Activated T-cell treated with anti-CD3 and anti-CD28 coated beads, Interleukin-2, amount 50 U/mL, for 48 hours (primary cell): Measurements from ENCODE around the gene TNNT3.
"Not testable (repeated sequence)": the region's sequence is repeated elsewhere in the genome, so short reads cannot be mapped to it uniquely, and the experiment has no call there.

Source experiments
- DNase-seq, 2 experiments: peaks; one replicate each; pipeline ENCODE4 v3.0.0-alpha.2; 2020

The TNNT3 gene

DNA sequence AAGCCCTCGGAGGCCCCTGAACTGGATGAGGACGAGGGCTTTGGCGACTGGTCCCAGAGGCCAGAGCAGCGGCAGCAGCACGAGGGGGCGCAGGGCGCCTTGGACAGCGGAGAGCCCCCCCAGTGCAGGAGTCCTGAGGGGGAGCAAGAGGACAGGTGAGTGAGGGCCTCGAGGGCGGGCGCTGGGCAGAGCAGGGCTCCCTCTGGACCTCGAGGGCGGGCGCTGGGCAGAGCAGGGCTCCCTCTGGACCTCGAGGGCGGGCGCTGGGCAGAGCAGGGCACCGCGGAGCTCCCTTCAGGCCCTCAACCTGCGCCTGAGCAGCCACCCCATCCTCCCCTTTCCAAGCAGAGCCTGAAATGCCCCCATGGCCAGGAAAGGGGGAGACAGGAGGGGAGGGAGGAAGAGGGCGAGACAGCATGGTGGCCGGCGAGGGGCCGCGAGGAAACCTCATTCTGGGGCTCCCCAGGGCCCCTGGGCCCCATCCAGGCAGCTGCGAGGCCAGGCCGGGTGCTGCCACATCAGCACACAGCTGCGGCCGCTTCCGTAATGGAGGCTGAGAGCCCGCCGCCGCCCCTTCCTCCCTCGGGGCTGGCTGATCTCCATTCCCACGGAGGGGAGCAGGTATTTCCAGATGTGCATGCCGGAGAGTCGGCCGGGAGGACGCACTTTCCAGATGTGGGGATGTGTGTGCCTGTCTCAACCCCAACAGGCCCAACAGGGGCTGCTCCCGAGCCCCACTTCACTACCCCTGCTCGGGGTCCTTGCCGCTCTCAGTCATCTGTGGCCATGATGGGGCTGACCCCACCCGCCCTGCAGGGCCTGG, 37.9 kb upstream of the TNNT3 start:
- peak in 1 of 2 experiments; percentile 34 for DNase-seq

DNA sequence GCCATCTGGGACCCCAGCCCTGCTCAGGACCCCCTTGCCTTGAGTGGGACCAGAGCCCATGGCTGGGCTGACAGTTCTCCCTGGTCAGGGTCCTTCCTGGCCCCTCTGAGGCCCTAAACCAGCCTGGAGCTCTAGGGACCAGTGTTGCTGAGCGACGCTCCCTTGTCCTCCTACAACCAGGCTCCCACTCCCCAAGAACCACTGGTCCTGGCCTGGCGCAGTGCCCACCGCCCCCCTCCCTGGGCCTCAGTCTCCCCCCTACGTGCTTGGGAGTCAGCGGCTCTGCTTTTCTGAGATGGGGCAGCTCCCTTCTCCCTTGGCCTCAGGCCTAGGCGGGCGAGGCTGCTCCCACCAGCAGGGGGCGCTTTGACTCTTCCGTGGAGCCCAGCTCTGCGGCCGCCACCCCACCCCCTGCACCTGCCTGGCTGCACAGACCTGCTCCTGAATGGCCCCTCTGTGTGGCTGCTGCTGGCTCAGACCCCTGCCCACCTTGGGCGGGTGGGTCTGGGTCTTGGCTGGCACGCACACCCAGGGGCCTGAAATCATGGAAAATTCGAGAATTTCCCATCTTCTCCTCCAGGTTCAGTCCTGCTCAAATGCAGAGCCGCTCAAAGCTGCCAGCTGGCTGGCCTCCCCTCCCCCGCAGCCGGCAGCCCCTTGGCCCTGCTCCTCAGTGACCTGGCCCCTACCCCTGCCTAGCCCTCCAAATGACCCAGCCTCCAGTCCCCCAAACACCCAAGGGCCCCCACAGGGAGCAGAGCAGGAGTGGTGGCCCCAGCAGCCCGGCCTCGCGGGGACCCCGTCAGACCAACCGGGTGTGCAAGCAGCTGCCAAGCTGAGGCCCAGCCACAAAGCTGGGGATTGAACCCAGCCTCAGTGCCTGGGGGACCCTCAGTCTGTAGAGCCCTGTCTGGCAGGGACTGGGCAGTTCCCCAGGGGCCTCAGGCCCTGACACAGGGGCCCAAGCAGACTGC, 37.0 kb upstream of the TNNT3 start:
- peak; percentile 84 to 88 for DNase-seq

DNA sequence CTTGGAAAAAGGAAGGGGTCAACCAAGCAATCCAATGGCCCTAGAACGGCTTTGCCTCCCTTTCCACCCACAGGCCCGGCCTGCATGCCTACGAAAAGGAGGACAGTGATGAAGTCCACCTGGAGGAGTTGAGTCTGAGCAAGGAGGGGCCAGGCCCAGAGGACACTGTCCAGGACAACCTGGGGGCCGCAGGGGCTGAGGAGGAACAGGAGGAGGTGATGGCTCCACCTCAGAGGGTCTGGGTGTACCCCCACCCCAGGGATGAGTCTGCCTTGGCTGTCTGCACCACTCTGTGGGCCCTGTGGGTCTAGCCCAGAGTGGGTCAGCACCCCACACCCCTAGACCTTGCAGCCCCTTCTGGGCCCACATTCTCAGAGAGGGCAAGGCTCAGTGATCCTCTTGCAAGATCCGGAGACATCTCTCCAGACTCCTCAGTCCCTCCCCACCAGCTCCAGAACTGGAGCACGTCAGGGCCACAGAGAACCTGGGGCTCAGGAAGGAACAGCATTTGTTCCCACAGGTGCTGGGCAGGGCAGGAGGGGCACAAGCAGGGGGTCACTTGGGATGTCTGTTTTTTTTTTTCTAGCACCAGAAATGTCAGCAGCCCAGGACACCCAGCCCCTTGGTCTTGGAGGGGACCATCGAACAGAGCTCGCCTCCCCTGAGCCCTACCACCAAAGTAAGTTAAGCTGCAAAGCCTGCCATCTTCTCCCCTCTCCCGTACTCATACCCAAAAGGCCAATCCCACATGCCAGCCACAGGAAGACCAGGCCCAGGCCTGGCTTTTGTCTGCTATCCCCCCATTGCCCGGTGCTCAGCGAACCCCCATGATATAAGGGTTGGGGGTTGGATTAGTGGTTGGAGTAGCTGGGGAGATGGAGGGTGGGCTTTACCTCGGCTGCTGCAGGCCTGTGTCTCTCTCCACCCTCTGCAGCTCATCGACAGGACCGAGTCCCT, 35.9 kb upstream of the TNNT3 start:
- no peak for DNase-seq

DNA sequence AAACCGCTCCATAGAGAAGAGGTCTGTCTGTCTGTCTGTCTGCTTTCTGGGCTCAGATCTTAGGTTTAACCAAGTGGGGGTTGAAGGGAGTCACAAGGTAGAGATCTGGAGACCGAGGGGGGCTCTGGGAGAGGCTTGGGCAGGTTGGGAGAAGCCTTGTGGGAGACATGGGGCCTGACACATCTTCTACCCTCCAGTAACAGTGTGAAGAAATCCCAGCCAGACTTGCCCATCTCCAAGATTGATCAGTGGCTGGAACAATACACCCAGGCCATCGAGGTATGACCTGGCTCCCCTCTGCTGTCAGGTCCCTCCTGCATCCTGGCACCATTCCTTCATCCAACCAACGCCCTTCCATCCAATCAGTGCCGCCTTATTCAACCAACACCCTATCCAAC, 35.2 kb upstream of the TNNT3 start:
- no peak for DNase-seq

DNA sequence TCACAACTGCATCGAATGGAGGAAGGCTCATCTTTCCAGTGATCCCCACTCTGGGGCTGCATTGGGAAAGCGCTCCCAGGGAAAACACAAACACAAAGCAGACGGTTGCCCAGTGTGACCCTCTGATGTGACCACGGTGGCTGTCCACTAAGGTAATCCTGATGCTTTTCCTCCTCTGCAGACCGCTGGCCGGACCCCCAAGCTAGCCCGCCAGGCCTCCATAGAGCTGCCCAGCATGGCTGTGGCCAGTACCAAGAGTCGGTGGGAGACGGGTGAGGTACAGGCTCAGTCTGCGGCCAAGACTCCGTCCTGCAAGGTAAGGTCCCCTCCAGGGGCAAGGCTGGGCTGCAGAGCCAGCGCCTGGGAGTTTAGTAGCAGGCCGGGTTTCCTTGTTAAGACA, 33.0 kb upstream of the TNNT3 start:
- not testable (repeated sequence) for DNase-seq

DNA sequence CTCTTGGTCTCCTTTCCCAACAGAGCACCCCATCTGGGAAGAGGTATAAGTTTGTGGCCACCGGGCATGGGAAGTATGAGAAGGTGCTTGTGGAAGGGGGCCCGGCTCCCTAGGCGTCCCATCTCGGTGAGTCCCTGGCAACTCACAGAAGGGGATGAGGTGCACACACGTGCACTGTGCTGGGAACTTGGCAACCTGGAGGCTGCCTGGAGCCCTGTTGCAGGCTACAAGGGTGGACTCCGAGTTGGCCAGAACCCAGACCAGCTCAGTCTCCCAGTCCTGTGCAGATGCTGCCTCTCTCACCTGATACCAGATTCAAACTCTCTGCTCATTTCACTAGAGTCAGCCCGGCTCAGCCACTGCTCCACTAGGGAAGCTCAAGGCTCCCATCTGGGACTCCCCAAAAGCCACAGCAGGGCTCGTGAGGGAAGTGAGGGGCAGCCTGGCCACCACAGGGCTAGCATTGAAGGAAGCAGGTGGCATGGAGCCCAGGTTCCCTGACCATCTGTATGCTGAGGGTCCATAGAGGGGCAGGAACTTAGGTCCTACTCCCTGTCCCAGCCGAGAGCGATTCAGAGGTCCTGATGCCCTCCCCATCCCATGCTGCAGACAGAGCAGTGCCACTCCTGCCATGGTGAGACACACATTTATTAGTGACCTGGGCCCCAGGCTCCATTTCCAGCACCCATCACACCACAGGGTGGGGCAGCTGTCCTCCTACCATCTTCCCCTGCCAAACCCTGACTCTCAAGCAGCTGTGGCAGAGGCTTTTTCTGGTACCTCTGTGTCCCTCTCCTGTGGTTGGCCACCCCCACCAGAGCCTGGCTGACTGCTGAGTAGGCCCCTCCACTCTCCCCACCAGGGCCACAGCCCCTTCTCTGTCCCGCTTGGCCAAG, 31.8 kb upstream of the TNNT3 start:
- DNase-seq = peak; percentile 22 to 26

DNA sequence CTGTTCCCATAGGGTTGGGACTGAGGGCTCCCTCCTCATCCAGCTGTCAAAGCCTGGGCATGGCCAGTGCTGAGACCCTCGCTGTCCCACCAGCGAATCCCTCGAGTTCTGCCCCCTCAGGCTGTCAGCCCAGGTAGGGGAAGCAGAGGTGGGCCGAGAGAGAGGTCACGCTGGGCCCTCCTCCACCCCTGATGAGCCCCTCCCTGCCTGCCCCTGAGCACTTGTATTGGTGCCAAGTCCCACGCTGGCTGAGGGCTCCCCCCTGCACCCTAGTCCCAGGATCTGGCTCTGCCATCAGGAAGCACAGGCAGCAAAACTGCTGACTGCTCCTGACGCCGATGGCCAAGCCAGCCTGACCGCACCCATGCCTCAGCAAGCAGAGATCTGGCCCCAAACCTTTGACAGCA, 31.2 kb upstream of the TNNT3 start:
- DNase-seq = peak in 1 of 2 experiments; percentile 32

DNA sequence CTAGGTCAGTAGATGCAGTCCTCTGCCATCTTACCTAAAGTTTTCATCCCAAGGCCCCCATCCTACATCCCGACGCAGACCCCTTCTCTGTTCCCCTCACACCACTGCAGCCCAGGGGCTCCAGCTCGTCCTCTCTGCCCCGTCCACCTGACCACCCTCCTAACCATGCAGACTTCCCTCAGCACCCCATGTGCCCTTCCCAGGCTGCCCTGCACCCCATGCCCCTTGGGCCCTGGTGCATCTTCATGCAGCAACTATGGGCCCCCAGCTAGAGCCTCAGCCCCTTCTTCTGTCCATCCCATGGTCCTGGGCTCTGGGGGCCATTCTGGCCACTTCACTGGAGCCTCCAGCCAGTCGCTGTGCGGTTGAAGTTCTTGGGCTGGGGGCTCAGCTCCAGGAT, 30.7 kb upstream of the TNNT3 start:
- DNase-seq = no peak

DNA sequence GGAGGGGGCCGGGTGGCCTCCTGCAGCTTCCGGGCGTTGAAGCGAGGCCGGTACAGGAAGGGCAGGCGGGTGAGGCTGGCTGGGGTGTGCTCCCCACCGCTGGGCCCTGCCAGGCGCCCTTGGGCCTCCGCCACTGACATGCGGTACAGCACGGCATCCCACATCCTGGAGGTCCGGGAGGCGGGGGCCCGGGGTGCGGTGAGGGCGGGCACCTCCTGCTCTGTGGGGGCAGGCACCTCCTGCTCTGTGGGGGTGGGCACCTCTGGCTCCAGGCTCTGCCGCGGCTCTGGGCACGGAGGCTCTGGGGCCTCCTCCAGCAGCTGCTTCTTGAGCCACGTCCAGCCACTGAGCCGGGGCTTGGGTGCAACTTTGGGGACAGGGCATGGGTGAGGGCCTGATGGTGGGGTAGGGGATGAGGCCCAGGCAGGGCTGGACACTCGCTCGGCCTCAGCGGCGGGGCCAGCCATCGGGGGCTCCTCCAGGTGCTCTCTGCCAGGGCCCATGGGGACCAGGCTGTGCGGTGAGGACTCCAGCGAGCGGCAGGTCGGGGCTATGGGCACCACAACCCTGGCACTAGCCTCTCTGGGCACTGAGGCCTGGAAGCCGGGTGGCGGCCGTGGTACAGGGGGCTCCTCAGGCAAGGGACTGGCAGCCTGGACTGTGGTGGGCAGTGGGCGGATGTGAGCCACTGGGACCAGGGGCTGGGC, 30.1 kb upstream of the TNNT3 start:
- DNase-seq = peak; percentile 77 to 84

DNA sequence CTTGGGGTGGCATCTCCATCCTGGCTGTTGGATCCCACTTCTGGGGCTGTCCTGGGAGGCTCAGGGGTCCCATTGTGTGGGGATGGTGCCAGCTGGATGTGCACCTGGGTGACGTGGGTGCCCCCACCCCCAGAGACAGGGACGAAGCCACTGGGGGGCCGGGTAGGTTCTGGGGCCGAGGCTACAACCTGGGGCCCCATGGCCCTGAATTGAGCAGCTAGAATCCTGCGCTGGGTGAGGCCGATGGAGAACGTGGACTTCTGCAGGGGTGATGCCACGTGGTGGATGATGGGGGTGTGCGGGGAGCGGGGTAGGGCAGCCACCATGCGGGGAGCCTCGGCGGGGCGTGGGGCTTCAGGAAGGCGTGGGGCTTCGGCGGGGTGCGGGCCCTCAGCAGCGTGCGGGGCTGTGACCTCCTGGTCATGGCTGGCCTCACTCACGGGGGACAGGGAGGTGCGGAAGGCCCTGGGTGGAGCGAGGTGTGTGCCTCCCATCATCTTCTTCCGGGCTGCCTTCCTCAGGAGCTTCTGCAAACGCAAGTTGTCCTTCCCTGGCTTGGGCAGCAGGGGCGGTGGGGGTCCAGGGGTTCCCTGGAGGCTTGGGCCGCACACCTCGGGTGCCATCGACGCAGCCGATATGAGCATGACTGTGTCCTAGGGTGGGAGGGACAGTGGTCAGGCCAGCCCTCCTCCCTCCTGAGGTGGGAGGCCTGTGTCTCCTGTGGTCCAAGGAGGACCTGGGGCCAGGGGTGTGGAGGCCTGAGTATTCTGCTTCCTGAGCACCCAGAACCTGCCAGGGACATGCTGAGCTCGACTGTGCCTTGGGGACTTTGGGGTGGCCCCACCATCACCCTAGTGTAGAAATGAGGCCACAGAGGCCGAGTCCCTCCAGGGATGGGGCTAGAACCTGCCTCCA, 29.3 kb upstream of the TNNT3 start:
- peak in 1 of 2 experiments; percentile 52 for DNase-seq

DNA sequence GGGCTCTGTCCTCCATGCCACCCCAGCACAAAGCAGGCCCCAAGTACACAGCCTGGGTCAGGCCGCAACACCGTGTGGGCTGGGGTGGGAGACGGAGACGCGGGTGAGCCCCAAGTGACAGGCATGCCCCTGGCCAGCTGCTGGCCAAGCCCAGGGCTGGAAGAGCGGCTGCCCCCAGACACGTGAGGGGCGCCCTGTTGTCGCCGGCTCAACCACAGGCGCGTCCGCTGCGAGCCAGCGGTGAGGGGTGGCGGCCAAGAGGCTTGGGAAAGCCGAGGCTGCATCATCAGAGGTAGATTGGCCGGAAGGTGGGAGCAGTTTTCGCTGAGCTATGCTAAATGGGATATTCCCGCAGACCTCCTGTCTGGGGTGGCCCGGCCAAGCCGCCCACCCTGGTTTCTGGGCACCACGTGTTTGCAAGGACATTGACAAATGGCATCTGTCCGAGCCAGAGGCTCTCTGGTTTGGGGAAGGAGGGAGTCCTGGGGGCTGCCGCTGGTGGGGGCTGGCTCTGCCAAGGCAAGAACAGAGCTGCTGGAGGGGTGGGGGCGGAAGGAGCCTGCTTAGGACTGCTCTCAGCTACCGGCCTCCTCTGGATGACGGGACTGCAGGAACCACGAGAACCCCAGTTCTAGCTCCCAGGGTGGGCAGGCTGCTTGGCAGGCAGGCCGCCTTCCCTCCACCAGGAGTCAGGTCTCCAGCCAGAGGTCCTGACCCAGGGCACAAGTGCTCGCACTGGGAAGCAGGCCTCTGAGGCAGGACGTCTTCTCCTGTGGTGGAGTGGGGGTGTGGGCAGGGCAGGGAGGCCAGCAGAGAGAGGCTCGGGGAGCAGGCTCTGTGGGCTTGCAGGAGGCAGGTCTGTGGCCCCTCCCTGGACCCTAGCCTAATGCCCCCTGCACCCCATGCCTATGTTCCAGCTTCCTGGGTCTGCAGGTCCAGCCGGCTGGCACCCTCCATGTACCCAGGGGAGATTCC, 28.4 kb upstream of the TNNT3 start:
- peak in 1 of 2 experiments; percentile 59 for DNase-seq

DNA sequence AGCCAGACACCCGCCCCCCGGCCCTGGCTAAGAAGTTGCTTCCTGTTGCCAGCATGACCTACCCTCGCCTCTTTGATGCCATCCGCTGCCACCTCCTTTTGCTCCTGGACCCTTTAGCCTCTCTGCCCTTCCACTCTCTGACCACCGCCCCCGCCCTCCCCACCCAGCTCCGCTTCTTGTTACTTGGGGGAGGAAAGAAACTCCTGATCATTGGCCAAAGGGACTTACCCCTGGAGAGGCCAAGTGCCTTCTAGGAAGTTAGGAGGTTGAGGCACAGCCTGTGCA, 27.7 kb upstream of the TNNT3 start, which contains the start of gene PRR33:
Gene PRR33 (minus strand): TSS at position 65 of the 285 bp plus-strand sequence. CDS start 1,311 bp downstream, outside the sequence.
- DNase-seq = no peak

DNA sequence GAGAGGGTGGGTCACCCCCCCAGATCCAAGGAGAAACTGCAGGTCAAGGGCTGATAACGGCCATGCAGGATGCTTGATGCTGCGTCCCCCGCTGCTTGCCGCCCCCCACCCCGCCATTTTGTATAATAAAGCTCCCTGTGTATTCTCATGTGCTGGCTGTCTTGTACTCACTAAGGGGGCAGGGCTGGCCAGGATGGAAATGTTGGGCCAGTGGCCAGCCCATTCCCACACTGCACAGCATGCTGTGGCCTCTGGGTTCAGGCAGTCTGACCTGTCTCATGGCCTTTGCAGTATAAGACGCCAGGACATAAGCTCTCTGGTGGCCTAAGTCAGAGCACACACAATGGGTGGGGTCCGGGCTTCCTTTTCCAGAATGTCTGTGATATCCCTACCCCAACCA, 27.4 kb upstream of the TNNT3 start:
- DNase-seq = no peak

DNA sequence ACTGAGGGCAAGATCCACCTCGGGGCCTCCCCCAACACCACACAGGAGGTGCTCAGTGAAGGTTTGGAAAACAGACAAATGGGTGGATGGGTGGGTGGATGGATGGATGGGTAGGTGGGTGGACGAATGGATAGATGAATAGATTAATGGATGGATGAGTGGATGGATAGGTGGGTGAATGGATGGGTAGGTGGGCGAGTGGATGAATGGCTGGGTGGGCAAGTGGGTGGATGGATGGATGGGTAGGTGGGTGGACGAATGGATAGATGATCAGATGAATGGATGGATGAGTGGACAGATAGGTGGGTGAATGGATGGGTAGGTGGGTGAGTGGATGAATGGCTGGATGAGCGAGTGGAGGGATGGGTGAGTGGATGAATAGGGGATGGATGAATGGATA, 26.9 kb upstream of the TNNT3 start:
- no peak for DNase-seq

DNA sequence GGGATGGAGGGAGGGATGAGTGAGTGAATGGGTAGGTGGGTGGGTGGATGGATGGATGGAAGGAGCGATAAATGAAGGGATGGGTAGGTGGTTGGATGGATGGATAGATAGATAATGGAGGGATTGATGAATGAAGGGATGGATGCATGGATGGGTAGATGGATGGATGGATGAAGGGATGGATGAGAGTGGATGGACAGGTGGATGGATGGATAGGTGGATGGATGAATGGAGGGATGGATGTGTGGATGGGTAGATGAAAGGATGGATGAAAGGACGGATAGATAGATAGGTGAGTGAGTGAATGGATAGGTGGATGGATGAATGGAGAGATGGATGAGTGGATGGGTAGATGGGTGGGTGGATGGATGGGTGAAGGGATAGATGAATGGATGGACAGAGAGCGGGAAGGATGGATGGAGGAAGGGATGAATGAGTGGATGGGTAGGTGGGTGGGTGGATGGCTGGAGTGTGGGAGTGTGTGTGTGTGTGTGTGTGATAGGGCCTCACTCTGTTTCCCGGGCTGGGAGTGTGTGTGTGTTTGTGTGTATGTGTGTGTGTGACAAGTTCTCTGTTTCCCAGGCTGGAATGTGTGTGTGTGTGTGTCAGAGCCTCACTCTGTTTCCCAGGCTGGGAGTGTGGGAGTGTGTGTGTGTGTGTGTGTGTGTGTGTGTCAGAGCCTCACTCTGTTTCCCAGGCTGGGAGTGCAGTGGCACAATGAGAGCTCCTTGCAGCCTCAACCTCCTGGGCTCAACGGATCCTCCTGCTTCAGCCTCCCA, 25.7 kb upstream of the TNNT3 start:
- DNase-seq = no peak

DNA sequence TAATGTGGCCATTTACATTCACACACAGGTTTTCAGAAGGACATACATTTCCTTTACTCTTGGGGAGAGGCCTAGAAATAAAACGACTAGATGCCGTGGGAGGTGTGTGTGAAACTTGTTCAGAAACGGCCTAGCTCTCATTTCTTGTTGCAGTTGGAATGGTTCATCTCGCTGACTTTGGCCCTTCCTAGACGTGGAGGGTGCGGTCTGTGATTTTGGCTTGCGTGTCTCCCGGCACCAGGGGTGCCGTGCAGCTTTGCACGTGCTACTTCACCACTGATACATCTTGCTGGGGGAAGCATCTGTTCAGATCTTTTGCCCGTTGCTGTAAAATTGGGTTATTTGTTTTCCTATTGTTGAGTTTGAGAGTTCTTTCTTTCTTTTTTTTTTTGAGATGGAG, 24.7 kb upstream of the TNNT3 start:
- no peak for DNase-seq

DNA sequence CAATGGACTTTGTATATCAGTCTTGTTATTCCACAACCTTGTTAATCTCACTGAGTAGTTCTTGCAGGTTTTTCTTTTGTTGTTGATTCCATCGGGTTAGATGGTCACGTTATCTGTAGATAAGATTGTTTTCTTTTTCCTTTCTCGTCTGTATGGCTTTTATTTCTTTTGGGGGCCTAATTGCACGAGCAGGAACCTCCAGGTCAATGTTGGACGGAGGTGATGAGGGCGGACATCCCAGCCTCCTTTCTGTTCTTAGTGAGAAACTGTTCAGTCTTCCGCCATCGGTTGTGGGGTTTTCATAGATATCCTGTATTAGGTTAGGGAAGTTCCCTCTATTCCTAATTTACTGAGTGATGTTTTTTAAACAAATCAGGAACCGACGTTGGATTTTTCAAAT, 23.0 kb upstream of the TNNT3 start:
- no peak for DNase-seq

DNA sequence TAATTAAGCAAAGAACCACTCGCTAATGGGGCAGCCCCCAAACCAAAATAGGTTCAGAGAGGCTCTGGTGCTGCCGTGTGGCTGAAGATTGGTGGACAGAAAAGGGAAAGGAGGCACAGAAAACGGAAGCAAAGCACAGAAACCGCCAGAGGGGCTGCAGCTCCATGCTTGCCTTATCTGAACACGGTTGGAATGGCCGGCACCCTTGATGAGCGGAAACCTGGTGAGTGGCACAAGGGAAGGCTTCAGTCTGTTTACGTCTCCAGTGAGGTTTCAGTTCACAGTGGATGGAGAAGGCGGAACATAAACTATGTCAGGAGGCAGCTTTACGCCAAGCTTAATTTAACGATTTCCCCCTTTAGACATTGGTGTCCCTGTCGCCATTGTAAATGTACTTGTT, 22.6 kb upstream of the TNNT3 start:
- DNase-seq = no peak
